Stimulated activated CD8-positive, alpha-beta memory T cell treated with anti-CD3 and anti-CD28 coated beads, Interleukin-12 subunit alpha, Interleukin-12 subunit beta, amount 100 ng/mL, for 24 hours (primary cell): ENCODE data around the gene SNAPC4.
A peak's percentile ranks its signal among the peaks of the same experiment; 100 is the strongest.
"Not testable (repeated sequence)": the region's sequence is repeated elsewhere in the genome, so short reads cannot be mapped to it uniquely, and the experiment has no call there.

Experiments
- DNase-seq: peaks from one replicate; pipeline ENCODE4 v3.0.0-alpha.2; 2020; ENCODE audit errors: extremely low read depth

SNAPC4 gene

GRCh38 chr9:136410500-136411287 is 10.7 kb upstream of the SNAPC4 start, which contains the start of the genes ENTR1 and PMPCA:
Gene ENTR1, minus strand, starts transcription at chr9:136410614. Its CDS starts 217 bp downstream, at chr9:136410397.
Gene PMPCA, plus strand, starts transcription at chr9:136410658. Its CDS starts 11 bp downstream, at chr9:136410669.
- DNase-seq: peak; percentile 87

DNA sequence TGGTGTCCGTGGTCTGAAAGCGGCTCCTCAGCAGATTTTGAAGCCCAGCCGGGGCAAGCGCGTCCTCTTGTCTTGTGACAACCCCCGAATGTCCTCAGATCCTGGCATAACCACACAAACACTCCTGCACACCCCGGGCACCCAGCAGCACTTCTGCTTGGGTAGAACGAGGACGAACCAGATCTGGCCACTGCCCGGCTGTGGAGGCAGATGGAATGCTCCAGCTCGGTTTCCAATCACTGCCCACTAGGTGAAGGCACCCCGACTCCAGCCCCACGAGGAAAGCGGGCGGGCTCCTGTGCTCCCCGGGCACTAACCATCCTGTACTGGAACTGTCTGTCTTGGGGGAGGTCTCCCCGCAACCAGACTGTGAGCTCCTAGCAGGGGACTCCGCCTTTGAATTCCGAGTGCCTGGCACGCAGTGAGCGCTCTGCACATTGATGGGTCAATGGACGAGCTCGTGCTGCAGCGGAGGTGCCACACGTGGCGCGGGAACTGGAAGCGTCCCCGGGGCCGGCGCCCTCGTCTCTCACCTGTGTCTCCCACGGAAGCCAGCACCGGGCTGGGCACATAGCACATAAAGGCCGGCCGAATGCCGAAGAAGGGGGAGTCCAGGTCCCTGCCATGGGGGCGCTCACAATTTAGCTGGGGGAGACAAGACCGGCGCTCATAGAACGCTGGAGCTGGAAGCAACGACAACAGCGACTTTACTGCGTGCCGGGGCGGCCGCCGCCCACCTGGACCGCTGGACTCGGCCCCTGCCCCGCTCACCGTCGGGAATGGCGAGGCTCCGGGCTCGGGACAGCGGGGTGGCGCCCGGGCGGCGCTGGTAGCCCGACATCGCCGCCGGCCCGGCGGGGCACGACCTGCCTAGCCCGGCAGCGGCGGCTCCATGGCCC is 9.8 kb upstream of the SNAPC4 start:
- no peak for DNase-seq

DNA sequence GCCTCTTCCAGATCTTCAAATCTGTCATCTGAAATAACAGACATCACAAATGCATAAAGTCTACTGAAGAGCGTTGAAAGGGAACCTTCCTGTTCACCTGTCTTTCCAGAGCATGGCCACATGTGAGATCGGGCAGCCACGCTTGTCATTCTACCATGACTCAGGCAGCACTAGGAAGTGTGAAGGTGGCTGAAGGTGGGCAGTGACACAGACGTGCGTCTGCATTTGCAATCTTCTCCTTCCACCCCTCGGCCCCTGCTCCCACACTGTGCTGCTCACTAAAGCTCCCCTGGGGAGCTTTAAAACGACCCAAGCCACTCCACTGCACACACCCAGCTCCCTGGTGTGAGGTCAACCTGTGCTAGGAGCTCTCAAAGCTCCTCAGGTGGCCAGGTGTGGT is 7.9 kb upstream of the SNAPC4 start:
- DNase-seq: no peak

GRCh38 chr9:136407061-136407460 is 7.1 kb upstream of the SNAPC4 start:
- DNase-seq: not testable (repeated sequence)

GRCh38 chr9:136405904-136406303 is 5.9 kb upstream of the SNAPC4 start:
- DNase-seq: not testable (repeated sequence)

DNA sequence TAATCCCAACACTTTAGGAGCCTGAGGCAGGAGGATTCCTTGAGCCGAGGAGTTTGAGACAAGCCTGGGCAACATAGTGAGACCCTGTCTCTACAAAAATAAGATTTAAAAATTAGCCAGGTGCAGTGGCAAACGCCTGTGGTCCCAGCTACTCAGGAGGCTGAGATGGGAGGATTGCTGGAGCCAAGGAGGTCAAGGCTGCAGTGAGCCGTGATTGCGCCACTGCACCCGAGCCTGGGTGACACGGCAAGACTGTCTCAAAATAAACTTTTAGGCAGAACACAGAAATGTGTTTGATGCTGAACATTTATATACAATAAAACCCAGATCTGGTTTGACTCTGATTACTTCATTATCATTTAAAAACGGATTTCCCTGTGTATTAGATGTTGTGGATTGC is 5.5 kb upstream of the SNAPC4 start:
- no peak for DNase-seq

DNA sequence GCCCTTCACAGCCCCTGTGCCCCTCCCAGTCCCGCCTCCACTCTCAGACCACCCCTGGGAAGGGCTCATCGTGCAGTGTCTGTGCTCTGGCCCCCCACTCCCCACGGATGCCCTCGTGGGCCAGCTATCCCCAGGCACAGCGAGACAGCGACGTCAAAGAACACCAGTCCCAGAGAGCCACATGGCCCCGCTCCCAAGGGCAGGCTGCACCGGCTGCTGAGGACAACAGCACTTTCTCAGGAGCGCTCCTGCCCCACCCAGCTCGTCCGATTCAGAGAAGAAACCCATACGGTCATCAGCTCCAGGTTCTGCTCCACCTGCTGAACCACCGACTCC is 4.8 kb upstream of the SNAPC4 start:
- DNase-seq: no peak

GRCh38 chr9:136403915-136404800 is 4.2 kb upstream of the SNAPC4 start:
- DNase-seq: no peak

DNA sequence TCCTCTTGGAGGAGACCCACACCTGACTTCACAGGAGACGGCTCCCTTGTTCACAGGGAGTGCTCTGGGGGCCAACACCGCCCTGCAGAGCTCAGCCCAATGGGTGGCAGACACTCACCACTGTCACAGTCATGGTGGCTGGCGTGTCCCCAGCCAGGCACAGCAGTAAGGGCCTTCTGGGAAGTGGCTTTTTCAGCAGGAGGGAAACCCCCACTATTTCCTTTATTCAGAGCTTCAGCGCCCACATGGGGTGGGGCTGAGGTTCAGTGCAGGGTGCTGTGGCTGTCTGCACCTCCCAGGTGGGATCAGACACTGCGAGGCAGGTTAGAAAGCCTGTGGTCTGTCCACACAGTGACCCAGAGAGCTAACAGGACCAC is 3.6 kb upstream of the SNAPC4 start:
- no peak for DNase-seq

- DNase-seq: no peak
Measured at GRCh38 chr9:136402067-136402466, 2.1 kb upstream of the SNAPC4 start.

GRCh38 chr9:136401173-136401922 is 1.4 kb upstream of the SNAPC4 start:
- no peak for DNase-seq

- DNase-seq: no peak
Measured at GRCh38 chr9:136399176-136400037, 563 bp downstream of the SNAPC4 start.

GRCh38 chr9:136398286-136398685 is 1.7 kb downstream of the SNAPC4 start:
- no peak for DNase-seq

DNA sequence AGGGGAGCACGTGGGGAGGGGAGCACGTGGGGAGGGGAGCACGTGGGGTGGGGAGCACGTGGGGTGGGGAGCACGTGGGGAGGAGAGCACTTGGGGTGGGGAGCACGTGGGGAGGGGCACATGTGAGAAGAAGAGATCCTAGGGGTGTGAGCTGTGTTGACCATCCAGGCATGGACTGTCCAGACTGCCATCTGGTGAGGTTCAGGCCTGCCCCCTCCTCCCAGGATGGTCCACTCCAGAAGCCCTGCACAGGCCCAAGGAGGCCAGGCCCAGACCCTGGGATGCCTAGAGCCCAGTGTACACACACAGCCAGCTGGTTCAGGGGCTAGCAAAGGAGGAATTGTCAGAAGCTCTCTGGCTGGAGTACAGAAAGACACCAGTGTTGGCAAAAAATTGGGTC is 2.3 kb downstream of the SNAPC4 start:
- no peak for DNase-seq

DNA sequence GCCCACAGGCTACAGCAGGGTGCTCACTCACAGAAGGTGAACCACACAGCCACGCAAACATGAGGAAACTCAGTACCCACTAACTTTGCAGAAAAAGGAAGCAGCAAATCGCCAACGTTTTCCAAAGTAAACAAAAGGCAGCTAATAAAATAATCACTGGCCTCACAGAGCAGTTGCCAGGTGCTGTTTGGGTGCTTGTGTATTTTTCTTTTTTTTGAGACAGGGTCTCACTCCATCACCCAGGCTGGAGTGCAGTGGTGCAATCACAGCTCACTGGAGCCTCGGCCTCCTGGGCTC is 3.8 kb downstream of the SNAPC4 start:
- no peak for DNase-seq

GRCh38 chr9:136395345-136396218 is 4.4 kb downstream of the SNAPC4 start:
- DNase-seq: no peak

DNA sequence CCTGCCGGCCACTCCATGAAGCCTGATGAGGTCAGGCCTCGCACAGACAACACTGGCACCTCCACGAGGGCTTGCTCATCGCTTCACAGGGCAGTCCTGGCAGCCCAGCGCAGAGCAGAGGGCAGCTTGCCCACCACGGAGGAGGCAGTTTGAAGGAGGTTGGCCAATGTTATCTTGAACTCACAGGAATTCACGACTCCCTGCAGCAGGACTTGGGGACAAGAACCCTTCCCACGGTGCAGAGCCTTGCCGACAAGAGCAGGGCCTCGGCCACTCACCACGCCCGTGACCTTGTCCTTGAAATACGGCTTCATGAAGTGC is 5.0 kb downstream of the SNAPC4 start:
- DNase-seq: no peak

GRCh38 chr9:136394312-136395019 is 5.5 kb downstream of the SNAPC4 start:
- no peak for DNase-seq

DNA sequence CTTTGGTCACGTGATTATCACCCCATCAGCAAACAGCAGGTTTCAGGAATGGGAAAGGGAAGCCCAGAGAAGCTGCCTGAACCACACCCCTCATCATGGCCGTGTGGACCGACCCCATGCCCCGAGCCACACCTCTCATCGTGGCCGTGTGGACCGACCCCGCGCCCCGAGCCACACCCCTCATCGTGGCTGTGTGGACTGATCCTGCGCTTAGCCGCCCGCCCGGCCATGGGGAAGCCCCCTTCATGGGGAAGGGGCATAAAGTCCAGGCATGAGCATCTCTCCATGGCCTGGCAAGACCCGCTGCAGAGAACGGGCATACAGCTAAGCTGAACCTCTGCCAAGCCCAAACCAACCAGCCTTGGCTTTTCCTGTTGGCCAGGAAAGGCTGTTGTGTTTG is 6.4 kb downstream of the SNAPC4 start:
- no peak for DNase-seq
